22Rv1 (cell line): ENCODE results near the gene CDKN1A.
"Not testable (repeated sequence)": the region's sequence is repeated elsewhere in the genome, so short reads cannot be mapped to it uniquely, and the experiment has no call there.

Experiments
- ZFX ChIP-seq: fragments of 450-650 bp; IDR thresholded peaks from 2 replicates; pipeline ENCODE4 v1.6.1; 2017; ENCODE audit warnings: antibody characterized with exemption, borderline replicate concordance
- TF ChIP-seq, protein P1 (sequence below): fragments of 450-650 bp; IDR thresholded peaks from 2 replicates; pipeline ENCODE4 v1.5.1; 2017; ENCODE audit warnings: mild to moderate bottlenecking

DNA sequence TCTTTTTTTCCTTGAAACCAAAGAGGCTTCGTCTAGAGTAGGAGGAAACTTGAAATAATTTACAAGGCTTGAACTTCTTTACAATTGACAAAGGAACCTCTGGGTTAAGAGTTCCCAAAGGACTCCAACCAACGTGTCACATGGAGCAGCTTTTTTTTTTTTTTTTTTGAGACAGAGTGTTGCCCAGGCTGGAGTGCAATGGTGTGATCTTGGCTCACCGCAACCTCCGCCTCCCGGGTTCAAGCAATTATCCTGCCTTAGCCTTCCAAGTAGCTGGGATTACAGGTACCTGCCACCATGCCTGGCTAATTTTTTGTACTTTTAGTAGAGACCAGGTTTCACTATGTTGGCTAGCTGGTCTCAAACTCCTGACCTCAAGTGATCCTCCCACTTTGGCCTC, 24.0 kb upstream of the CDKN1A start:
- TF ChIP-seq, protein P1, sequence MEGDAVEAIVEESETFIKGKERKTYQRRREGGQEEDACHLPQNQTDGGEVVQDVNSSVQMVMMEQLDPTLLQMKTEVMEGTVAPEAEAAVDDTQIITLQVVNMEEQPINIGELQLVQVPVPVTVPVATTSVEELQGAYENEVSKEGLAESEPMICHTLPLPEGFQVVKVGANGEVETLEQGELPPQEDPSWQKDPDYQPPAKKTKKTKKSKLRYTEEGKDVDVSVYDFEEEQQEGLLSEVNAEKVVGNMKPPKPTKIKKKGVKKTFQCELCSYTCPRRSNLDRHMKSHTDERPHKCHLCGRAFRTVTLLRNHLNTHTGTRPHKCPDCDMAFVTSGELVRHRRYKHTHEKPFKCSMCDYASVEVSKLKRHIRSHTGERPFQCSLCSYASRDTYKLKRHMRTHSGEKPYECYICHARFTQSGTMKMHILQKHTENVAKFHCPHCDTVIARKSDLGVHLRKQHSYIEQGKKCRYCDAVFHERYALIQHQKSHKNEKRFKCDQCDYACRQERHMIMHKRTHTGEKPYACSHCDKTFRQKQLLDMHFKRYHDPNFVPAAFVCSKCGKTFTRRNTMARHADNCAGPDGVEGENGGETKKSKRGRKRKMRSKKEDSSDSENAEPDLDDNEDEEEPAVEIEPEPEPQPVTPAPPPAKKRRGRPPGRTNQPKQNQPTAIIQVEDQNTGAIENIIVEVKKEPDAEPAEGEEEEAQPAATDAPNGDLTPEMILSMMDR: not testable (repeated sequence)
- TF ChIP-seq ZFX: not testable (repeated sequence)
